Neuronal stem cell (in vitro differentiated cells): ENCODE results near the gene BCL3.

Source experiments
- DNase-seq: peaks from one replicate; pipeline ENCODE4 v3.0.0-alpha.2; 2013; ENCODE audit warnings: low spot score
- H2AFZ ChIP-seq: one replicate; pipeline ENCODE4 v1.6.1; 2013; ENCODE audit warnings: mild to moderate bottlenecking, low read length, inconsistent platforms
- H2AK5ac ChIP-seq: 2 replicates; pipeline ENCODE4 v1.6.1; 2013; ENCODE audit warnings: low read depth, mild to moderate bottlenecking, inconsistent platforms, low read length, moderate library complexity, mixed read lengths
- H2BK120ac ChIP-seq: 2 replicates; pipeline ENCODE4 v1.6.1; 2013; ENCODE audit warnings: low read depth, mild to moderate bottlenecking, inconsistent platforms, low read length, moderate library complexity, mixed read lengths
- H2BK12ac ChIP-seq: one replicate; pipeline ENCODE4 v1.6.1; 2013; ENCODE audit warnings: low read length, inconsistent platforms
- H2BK15ac ChIP-seq: 2 replicates; pipeline ENCODE4 v1.6.1; 2013; ENCODE audit warnings: mild to moderate bottlenecking, low read length, inconsistent platforms, mixed read lengths
- H2BK5ac ChIP-seq: one replicate; pipeline ENCODE4 v1.6.1; 2013; ENCODE audit warnings: inconsistent platforms, mild to moderate bottlenecking, low read length, moderate library complexity
- H3K14ac ChIP-seq: one replicate; pipeline ENCODE4 v1.6.1; 2013; ENCODE audit warnings: low read length, inconsistent platforms
- H3K18ac ChIP-seq: 2 replicates; pipeline ENCODE4 v1.6.1; 2013; ENCODE audit warnings: low read length, inconsistent platforms
- H3K23ac ChIP-seq: 2 replicates; pipeline ENCODE4 v1.6.1; 2013; ENCODE audit warnings: low read depth, mild to moderate bottlenecking, mixed read lengths, low read length, inconsistent platforms; ENCODE audit not compliant: poor library complexity
- H3K27ac ChIP-seq: replicated peaks from 3 replicates; pipeline ENCODE4 v1.5.1; 2013; ENCODE audit warnings: low read length, inconsistent platforms
- H3K27me3 ChIP-seq, 3 experiments: 2 replicates each; pipeline ENCODE4 v1.6.1; 2013; ENCODE audit warnings: low read length in 3 of 3, mild to moderate bottlenecking in 2 of 3, inconsistent platforms in 1 of 3, low read depth in 1 of 3, mixed read lengths in 1 of 3, moderate library complexity in 1 of 3; ENCODE audit not compliant: control insufficient read depth in 3 of 3, insufficient read depth in 3 of 3
- H3K36me3 ChIP-seq, 2 donors: replicated peaks in 1 of 2; 2 replicates each; pipeline ENCODE4 v1.6.1; 2013; ENCODE audit warnings: low read length in 2 of 2; ENCODE audit not compliant: control insufficient read depth in 2 of 2, insufficient read depth in 2 of 2
- H3K4ac ChIP-seq: 2 replicates; pipeline ENCODE4 v1.6.1; 2013; ENCODE audit warnings: inconsistent platforms, mild to moderate bottlenecking, low read length, moderate library complexity
- H3K4me1 ChIP-seq, 2 donors: 1 replicate in 1 of 2; 2 replicates in 1 of 2; pipeline ENCODE4 v1.6.1; 2013; ENCODE audit warnings: low read length in 2 of 2, low read depth in 1 of 2; ENCODE audit not compliant: control insufficient read depth in 2 of 2, insufficient read depth in 1 of 2
- H3K4me2 ChIP-seq: one replicate; pipeline ENCODE4 v1.6.1; 2013; ENCODE audit warnings: mild to moderate bottlenecking, low read length, inconsistent platforms; ENCODE audit not compliant: insufficient read depth, poor library complexity, severe bottlenecking
- H3K4me3 ChIP-seq, 2 donors: 2 replicates each; pipeline ENCODE4 v1.5.1; 2013; ENCODE audit warnings: low read length in 2 of 2, mild to moderate bottlenecking in 2 of 2, inconsistent platforms in 1 of 2, moderate library complexity in 1 of 2
- H3K79me1 ChIP-seq: one replicate; pipeline ENCODE4 v1.6.1; 2013; ENCODE audit warnings: low read depth, mild to moderate bottlenecking, inconsistent platforms, low read length, moderate library complexity
- H3K9ac ChIP-seq: one replicate; pipeline ENCODE4 v1.6.1; 2013; ENCODE audit warnings: mild to moderate bottlenecking, low read depth, low read length, inconsistent platforms; ENCODE audit not compliant: poor library complexity
- H3K9me3 ChIP-seq, 2 donors: replicated peaks in 1 of 2; 2 replicates each; pipeline versions ENCODE3 to v1.6.1; 2013; ENCODE audit warnings: low read length in 2 of 2, mild to moderate bottlenecking in 2 of 2, inconsistent platforms in 1 of 2, low read depth in 1 of 2, mixed read lengths in 1 of 2, moderate library complexity in 1 of 2; ENCODE audit not compliant: control insufficient read depth in 2 of 2, insufficient read depth in 1 of 2
- H4K8ac ChIP-seq: one replicate; pipeline ENCODE4 v1.6.1; 2013; ENCODE audit warnings: low read depth, mild to moderate bottlenecking, inconsistent platforms, low read length, moderate library complexity
- H4K91ac ChIP-seq: one replicate; pipeline ENCODE4 v1.6.1; 2013; ENCODE audit warnings: low read length, low read depth, mild to moderate bottlenecking, inconsistent platforms; ENCODE audit not compliant: poor library complexity
- WGBS, 2 donors: extraction: QIAGEN DNeasy Blood & Tissue Kit; methylation state at CpG; one replicate each; pipeline ENCODE4 v1.1.7; 2013; ENCODE audit warnings: missing lambda C conversion rate in 2 of 2, mixed read lengths in 1 of 2; ENCODE audit not compliant: insufficient read length in 2 of 2, insufficient replicate concordance in 1 of 2; ENCODE audit errors: extremely low coverage in 2 of 2; 5-methylcytosine and 5-hydroxymethylcytosine counted together

Gene BCL3

DNA sequence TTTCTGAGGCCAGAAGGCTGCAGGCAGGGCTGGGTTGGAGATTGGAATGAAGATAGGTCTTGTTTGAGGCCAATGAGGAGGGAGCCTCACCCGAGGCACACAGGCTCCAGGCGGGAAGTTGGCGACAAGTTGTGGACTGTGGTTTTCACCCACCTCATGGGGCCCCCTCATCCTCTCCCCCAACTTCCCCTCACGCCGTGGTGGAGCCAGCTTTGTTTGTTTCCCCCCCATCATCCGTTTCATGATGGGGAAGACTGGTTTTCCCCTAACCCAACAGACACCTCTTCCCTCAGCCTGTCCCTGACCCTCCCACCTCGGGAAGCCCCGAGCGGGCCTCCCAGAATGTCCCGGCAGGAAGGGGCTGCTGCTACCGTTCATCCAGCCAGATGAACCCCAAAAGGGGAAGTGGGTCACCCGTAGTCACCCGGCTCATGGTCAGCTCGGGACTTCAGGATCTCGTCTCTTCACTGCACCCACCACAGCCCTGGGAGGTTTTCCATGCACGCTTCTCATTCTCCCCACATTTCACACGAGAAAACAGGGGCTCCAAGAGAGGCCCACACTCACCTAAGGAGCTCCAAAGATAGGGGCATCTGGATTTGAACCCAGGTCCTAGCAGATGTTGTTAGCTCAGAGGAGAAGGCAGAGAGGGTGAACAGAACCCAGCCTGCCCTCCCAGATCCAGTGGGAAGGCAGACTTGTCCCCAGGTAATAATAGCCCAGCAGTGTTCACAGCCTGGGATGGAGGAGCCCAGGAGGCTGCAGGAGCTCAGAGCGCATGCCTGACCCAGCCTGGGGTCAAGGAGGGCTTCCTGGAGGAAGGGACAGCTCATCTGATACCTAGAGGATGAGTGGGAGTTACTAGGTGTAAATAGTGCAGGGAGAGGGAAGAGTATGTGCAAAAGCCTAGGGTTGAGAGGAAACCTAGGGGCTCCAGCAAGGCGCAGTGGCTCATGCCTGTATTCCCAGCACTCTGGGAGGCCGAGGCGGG, 26.1 kb upstream of the BCL3 start:
- Histone ChIP-seq H4K91ac (no peak overlapping the region), H2BK120ac (no peak overlapping the region)

DNA sequence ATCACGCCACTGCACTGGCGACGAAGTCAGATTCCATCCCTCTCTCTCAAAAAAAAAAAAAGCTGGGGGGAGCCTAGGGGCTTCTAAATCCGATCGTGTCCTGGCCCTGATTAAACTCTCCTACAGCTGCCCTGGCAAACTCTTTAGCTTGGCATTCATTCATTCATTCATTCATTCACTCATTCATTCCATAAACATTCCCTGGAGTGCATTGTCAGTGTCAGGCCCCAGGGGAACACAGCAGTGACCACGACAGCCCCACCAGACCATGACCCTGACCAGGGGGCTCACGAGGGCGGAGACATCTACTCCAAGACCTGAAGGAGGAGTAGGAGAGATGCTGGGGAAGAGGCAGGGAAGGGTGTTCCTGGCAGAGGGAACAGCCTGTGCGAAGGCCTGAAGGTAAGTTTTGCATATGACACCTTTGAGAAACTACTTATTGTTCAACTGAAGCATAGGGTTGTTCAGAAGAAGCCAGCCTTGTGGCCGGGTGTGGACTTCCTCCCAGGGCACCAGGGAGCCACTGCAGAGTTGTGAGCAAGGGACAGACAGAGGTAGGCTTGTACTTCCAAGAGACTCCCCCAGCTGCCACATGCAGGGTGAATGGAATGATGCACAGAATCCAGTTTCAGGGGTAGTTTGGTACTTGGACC, 25.1 kb upstream of the BCL3 start:
- Histone ChIP-seq H3K9me3 (no peaks in the 10 kb centered on the region), H2BK15ac (no peak overlapping the region)

More for the DNA sequence above, 26.1 kb upstream of the BCL3 start:
- H3K27me3 ChIP-seq, result peaks cover 0 to 1% (median 0%) of the 10 kb centered on the region in 3 experiments
- H2BK15ac ChIP-seq, result peak overlapping the region; percentile 69
- no peak overlapping the region for H3K4me3 ChIP-seq
- no peak overlapping the region for H3K23ac ChIP-seq
- H3K4me2 ChIP-seq, result no peak overlapping the region
- H3K4me1 ChIP-seq, result peaks cover 9 to 13% of the 10 kb centered on the region in 2 donors
- H2BK5ac ChIP-seq, result peak overlapping the region; percentile 66
- H4K8ac ChIP-seq, result no peak overlapping the region
- no peak overlapping the region for H3K9ac ChIP-seq
- no peaks in the 10 kb centered on the region for H3K9me3 ChIP-seq
- H3K79me1 ChIP-seq, result no peaks in the 10 kb centered on the region
- peak overlapping the region; percentile 64 for H2AK5ac ChIP-seq
- H3K27ac ChIP-seq, result no peak overlapping the region
- H3K14ac ChIP-seq, result no peak overlapping the region
- H3K18ac ChIP-seq, result peak overlapping the region; percentile 41
- no peak for DNase-seq
- H2AFZ ChIP-seq, result no peak overlapping the region
- no peaks in the 10 kb centered on the region for H3K36me3 ChIP-seq
- peak overlapping the region; percentile 94 for H2BK12ac ChIP-seq
- WGBS, 2 donors, result no CpG with 5 or more reads among the region's 21 CpGs
- no peak overlapping the region for H3K4ac ChIP-seq

DNA sequence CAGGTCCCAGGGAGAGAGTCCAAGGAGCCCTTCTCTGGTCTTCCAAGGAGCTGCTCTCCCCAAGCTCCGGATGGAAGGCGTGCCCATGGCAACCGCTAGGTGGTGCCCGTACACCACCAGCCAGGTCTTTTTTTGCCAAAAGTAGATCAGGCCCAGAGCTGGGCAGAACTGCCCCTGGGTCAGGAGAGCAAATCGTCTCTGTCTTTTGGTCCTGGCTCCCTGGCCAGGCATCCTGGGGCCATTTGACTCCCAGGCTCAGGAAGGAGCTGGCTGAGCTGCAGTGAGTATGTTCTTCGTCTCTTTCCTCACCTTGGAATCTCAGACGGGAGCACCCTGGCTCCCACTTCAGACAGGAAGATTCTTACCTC, 24.6 kb upstream of the BCL3 start:
- Histone ChIP-seq H4K8ac (no peak overlapping the region), H3K36me3 (no peaks in the 10 kb centered on the region), H3K27ac (no peak overlapping the region), H2BK5ac (no peak overlapping the region), H3K9ac (no peak overlapping the region), H3K4me1 (peaks cover 4 to 7% of the 10 kb centered on the region in 2 donors), H3K4me3 (no peak overlapping the region), H2BK15ac (peak overlapping the region; percentile 19), H4K91ac (no peak overlapping the region), H2AK5ac (no peak overlapping the region), H2BK12ac (no peak overlapping the region), H3K79me1 (no peaks in the 10 kb centered on the region), H2BK120ac (no peak overlapping the region), H3K18ac (no peak overlapping the region), H2AFZ (peak overlapping the region; percentile 45), H3K4ac (no peak overlapping the region), H3K9me3 (no peaks in the 10 kb centered on the region), H3K14ac (no peak overlapping the region), H3K4me2 (no peak overlapping the region), H3K27me3 (peaks cover 0 to 1% (median 0%) of the 10 kb centered on the region in 3 experiments), H3K23ac (no peak overlapping the region)
- no CpG with 5 or more reads among the region's 7 CpGs for WGBS, 2 donors
- peak; percentile 70 for DNase-seq

More for the DNA sequence above, 25.1 kb upstream of the BCL3 start:
- Histone ChIP-seq H3K79me1 (no peaks in the 10 kb centered on the region), H4K91ac (no peak overlapping the region), H3K9ac (no peak overlapping the region), H3K4ac (no peak overlapping the region), H2BK120ac (no peak overlapping the region), H3K27me3 (peaks cover 0 to 1% (median 0%) of the 10 kb centered on the region in 3 experiments), H3K14ac (no peak overlapping the region), H3K4me3 (no peak overlapping the region), H2AFZ (no peak overlapping the region), H3K23ac (no peak overlapping the region), H3K4me1 (peaks cover 6 to 12% of the 10 kb centered on the region in 2 donors), H3K4me2 (no peak overlapping the region), H4K8ac (no peak overlapping the region), H2BK12ac (no peak overlapping the region), H3K18ac (no peak overlapping the region), H3K36me3 (no peaks in the 10 kb centered on the region), H3K27ac (no peak overlapping the region), H2AK5ac (no peak overlapping the region), H2BK5ac (no peak overlapping the region)
- DNase-seq, result no peak
- no CpG with 5 or more reads among the region's 10 CpGs for WGBS, 2 donors

DNA sequence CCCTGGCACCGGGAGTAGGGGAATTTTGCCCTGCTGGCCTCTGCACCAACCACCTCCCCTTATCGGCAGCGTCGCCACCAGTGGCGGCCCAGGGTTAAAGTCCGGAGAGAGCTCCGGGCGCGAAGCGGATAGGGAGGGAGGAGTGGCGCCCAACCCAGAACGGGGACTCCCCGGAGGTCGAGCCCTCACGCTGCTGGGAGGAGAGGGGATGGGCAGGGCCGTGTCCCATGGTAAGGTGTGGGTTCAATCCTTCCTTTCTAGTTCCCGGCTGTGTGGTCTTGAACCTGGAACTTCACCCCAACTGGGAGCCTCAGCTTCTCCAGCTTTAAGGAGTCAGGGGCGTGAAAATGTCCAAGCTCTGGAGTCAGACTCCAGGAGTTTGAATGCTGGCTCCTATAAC, 23.3 kb upstream of the BCL3 start:
- Histone ChIP-seq H3K23ac (no peak overlapping the region), H3K9me3 (no peaks in the 10 kb centered on the region), H3K9ac (no peak overlapping the region), H3K4ac (no peak overlapping the region), H4K8ac (no peak overlapping the region), H2AK5ac (peak overlapping the region; percentile 74), H3K27ac (no peak overlapping the region), H3K27me3 (peaks cover 0 to 1% (median 0%) of the 10 kb centered on the region in 3 experiments), H2BK15ac (peak overlapping the region; percentile 30), H3K14ac (no peak overlapping the region), H3K36me3 (no peaks in the 10 kb centered on the region), H3K18ac (peak overlapping the region; percentile 80), H3K4me2 (no peak overlapping the region), H3K4me3 (no peak overlapping the region), H2BK12ac (peak overlapping the region; percentile 30), H2BK120ac (no peak overlapping the region), H3K79me1 (no peaks in the 10 kb centered on the region), H4K91ac (no peak overlapping the region), H2AFZ (no peak overlapping the region), H2BK5ac (no peak overlapping the region), H3K4me1 (peaks cover 0 to 4% of the 10 kb centered on the region in 2 donors)
- WGBS, 2 donors, result no CpG with 5 or more reads among the region's 18 CpGs
- no peak for DNase-seq
